Activated CD8-positive, alpha-beta T cell treated with anti-CD3 and anti-CD28 coated beads for 36 hours (primary cell): Measurements from ENCODE around the gene HEXA. TPM values are rescaled to one million over a fixed set of nuclear protein-coding genes. Genes with fewer than 3 reads are reported as not detected.
A peak's percentile ranks its signal among the peaks of the same experiment; 100 is the strongest.

Source experiments
- ATAC-seq: fragments of 200-7000 bp; cut with Tn5 transposase; one replicate; pipeline ENCODE4 v1.10.0; 2021; ENCODE audit warnings: mild to moderate bottlenecking, moderate library complexity
- CTCF ChIA-PET: fragments of 350-600 bp; sonication (Branson Sonifier 250); formaldehyde crosslinking; loops from one replicate; lab custom pipeline; 2021; ENCODE audit warnings: antibody characterized with exemption; lab: Charles Lee
- POLR2A ChIA-PET: fragments of 350-600 bp; sonication (Branson Sonifier 250); formaldehyde crosslinking; loops from one replicate; lab custom pipeline; 2021; ENCODE audit warnings: antibody characterized with exemption; lab: Charles Lee
- DNase-seq: peaks from one replicate; pipeline ENCODE4 v3.0.0-alpha.2; 2020
- H3K27ac Mint-ChIP-seq: one replicate; pipeline ENCODE4 v1.8.0; 2021; ENCODE audit warnings: mild to moderate bottlenecking, mixed read lengths
- H3K27me3 Mint-ChIP-seq: one replicate; pipeline ENCODE4 v1.8.0; 2021; ENCODE audit warnings: mixed read lengths
- H3K36me3 Mint-ChIP-seq: one replicate; pipeline ENCODE4 v1.8.0; 2021; ENCODE audit warnings: low read depth, mixed read lengths
- H3K4me1 Mint-ChIP-seq: one replicate; pipeline ENCODE4 v1.8.0; 2021; ENCODE audit warnings: low read depth, mixed read lengths
- H3K4me3 Mint-ChIP-seq: one replicate; pipeline ENCODE4 v1.8.0; 2021; ENCODE audit warnings: mild to moderate bottlenecking, moderate library complexity, mixed read lengths
- H3K9me3 Mint-ChIP-seq: one replicate; pipeline ENCODE4 v1.8.0; 2021; ENCODE audit warnings: mixed read lengths
- intact Hi-C: fragments of 100-400 bp; cut with micrococcal nuclease; formaldehyde crosslinking; loops from one replicate; pipeline ENCODE4 v1.10.0; 2022
- total RNA-seq, 2 experiments: library from RNA; stranded (reverse); gene quantifications; one replicate each; pipeline ENCODE4 v1.2.3, GENCODE V29; 2021
- TF ChIP-seq, protein P1 (sequence below): fragments of 200-600 bp; IDR thresholded peaks from one replicate; pipeline ENCODE4 v1.8.0; 2022; ENCODE audit warnings: antibody characterized with exemption, mild to moderate bottlenecking

Gene HEXA
- total RNA-seq, 2 experiments from 2014 or later = 55.8 to 66.8 TPM

DNA sequence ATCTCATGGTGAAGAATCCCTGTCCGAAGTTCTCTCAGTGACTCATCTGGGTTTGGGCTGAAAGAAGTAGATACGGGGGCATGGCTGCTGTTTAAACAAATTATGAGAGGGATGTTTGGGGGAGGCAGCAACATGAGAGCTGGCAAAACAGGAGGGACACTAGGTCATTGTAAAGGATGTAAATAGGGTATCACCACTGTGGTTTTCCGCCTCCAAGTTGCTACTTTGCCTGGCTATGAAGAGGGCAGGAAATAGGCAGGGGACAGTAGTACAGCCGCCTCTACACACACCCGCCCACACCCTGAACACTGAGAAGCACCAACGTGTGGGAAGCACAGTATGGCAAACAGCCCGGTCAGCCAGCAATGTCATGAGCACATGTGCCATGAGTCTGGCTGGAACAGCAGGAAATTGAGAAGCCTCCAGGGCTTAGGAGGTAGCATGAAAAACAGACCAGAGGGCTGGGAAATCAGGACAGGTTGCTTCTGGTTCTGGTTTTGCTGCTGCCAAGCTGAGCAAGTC lies 17.1 kb downstream of the HEXA start:
- no peak overlapping the region for H3K4me3 Mint-ChIP-seq
- ChIA-PET CTCF (no interaction called here), POLR2A (no interaction called here)
- H3K27ac Mint-ChIP-seq = peak overlapping the region; percentile 22
- ATAC-seq (peak; percentile 45), DNase-seq (peak; percentile 39)
- H3K36me3 Mint-ChIP-seq = peaks cover 4% of the 10 kb centered on the region
- peaks cover 9% of the 10 kb centered on the region for H3K4me1 Mint-ChIP-seq
- no peaks in the 10 kb centered on the region for H3K9me3 Mint-ChIP-seq
- TF ChIP-seq, protein P1, sequence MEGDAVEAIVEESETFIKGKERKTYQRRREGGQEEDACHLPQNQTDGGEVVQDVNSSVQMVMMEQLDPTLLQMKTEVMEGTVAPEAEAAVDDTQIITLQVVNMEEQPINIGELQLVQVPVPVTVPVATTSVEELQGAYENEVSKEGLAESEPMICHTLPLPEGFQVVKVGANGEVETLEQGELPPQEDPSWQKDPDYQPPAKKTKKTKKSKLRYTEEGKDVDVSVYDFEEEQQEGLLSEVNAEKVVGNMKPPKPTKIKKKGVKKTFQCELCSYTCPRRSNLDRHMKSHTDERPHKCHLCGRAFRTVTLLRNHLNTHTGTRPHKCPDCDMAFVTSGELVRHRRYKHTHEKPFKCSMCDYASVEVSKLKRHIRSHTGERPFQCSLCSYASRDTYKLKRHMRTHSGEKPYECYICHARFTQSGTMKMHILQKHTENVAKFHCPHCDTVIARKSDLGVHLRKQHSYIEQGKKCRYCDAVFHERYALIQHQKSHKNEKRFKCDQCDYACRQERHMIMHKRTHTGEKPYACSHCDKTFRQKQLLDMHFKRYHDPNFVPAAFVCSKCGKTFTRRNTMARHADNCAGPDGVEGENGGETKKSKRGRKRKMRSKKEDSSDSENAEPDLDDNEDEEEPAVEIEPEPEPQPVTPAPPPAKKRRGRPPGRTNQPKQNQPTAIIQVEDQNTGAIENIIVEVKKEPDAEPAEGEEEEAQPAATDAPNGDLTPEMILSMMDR = no peak
- intact Hi-C loops = no loop called here
- H3K27me3 Mint-ChIP-seq = no peaks in the 10 kb centered on the region

DNA sequence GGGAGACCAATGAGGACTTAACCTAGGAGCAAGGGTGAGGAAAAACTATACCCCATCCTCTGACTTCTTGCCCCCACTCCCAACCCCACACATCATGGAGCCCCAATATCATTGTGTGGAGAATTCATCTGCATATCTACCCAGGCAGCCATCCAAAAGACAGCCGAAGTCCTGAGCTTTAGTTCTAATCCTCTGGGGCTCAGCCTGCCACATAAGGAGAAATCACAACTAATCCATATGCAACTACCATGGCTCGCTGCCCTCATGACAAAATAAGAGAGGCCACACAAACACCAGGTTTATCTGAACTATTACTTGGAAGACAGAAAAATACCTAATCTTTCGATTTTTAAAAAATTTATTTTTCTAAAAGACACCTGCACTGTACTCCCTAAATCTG lies 17.7 kb downstream of the HEXA start:
- POLR2A ChIA-PET = interaction anchor here (0.7 to 1.1 kb wide), 2 partner anchors 115 to 170 kb away, joined by 3 read pairs; no protein-coding TSS in a partner anchor
- Mint-ChIP-seq H3K9me3 (no peaks in the 10 kb centered on the region), H3K4me1 (peaks cover 9% of the 10 kb centered on the region), H3K27ac (no peak overlapping the region), H3K27me3 (no peaks in the 10 kb centered on the region), H3K36me3 (peaks cover 7% of the 10 kb centered on the region), H3K4me3 (no peak overlapping the region)
- no peak for ATAC-seq
- intact Hi-C loops = no loop called here
- no peak for DNase-seq
- TF ChIP-seq, protein P1 = no peak
- CTCF ChIA-PET = no interaction called here

DNA sequence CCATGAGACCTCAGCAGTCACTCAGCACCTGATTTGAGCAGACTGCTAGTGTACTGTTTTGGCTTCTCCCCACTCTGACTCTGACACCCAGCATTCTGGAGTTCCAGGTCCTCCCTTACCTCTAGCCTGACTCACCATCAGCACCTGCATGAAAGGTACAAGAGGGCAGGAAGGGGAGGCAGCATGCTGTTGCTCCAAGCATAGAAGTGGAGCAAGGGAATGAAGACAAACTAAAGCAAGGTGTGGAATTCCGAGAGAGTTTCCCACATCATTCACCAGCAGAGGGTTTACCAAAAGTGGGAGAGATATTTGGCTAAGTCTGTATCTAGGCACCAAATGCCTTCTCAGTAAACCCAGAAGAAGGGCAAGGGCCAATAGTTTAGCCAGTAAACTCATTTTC lies 21.3 kb downstream of the HEXA start:
- ATAC-seq = no peak
- Mint-ChIP-seq H3K4me3 (no peak overlapping the region), H3K27me3 (no peaks in the 10 kb centered on the region), H3K36me3 (peaks cover 13% of the 10 kb centered on the region), H3K4me1 (peaks cover 9% of the 10 kb centered on the region), H3K27ac (no peak overlapping the region), H3K9me3 (no peaks in the 10 kb centered on the region)
- CTCF ChIA-PET = no interaction called here
- TF ChIP-seq, protein P1 = no peak
- POLR2A ChIA-PET = interaction anchor here (0.6 to 0.7 kb wide), 2 partner anchors 14 to 854 kb away, joined by 3 read pairs; no protein-coding TSS in a partner anchor
- intact Hi-C loops = no loop called here
- DNase-seq = no peak

DNA sequence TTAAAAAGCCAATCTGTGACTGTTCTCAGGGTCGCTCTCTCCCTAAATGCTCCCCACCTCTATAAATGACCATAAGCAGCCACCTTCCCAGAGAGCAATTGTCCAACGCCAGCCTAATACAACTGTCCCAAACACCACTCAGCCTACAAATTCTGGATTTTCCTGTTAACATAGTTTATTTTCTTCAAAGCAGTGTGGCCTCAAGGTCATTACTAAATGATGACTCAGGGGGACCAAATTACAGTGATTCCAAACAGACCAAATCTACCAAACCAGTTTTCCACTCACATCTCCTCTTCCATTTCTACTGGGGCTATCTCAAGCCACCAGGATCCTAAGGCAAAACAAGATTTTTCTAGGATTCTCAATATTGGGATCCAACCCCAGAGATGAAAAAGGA lies 22.5 kb downstream of the HEXA start:
- no peaks in the 10 kb centered on the region for H3K4me1 Mint-ChIP-seq
- H3K27ac Mint-ChIP-seq = no peak overlapping the region
- no peak overlapping the region for H3K4me3 Mint-ChIP-seq
- POLR2A ChIA-PET = no interaction called here
- H3K36me3 Mint-ChIP-seq = peaks cover 15% of the 10 kb centered on the region
- DNase-seq = no peak
- TF ChIP-seq, protein P1 = no peak
- ATAC-seq = no peak
- intact Hi-C loops = no loop called here
- CTCF ChIA-PET = interaction anchor here (0.7 kb wide), 1 partner anchor 16 kb away, joined by 3 read pairs; no protein-coding TSS in a partner anchor
- H3K9me3 Mint-ChIP-seq = no peaks in the 10 kb centered on the region
- no peaks in the 10 kb centered on the region for H3K27me3 Mint-ChIP-seq

DNA sequence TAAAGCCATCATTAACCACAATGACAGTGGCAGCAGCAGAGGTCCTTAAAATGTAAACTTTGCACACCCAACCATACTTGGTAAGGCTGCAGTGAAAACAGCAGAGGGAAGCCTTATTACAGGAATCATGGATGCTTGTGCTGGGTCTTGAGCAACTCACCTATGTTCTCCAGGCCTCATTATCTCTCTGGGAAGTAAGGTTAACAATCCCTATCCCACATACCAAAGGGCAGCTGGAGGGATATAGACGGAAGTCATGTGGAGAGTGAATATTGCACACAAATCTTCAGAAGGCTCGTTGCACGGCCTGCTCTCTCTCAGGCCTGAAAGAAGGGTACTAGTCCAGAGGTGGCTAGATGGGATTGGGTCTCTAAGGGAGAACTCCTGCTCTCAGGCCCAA lies 30.0 kb downstream of the HEXA start:
- no peaks in the 10 kb centered on the region for H3K4me1 Mint-ChIP-seq
- no peak overlapping the region for H3K27ac Mint-ChIP-seq
- H3K4me3 Mint-ChIP-seq = no peak overlapping the region
- POLR2A ChIA-PET = interaction anchor here (1.5 kb wide), 1 partner anchor 130 kb away, joined by 3 read pairs; no protein-coding TSS in a partner anchor
- DNase-seq = no peak
- TF ChIP-seq, protein P1 = no peak
- intact Hi-C loops = no loop called here
- no peaks in the 10 kb centered on the region for H3K9me3 Mint-ChIP-seq
- no peaks in the 10 kb centered on the region for H3K27me3 Mint-ChIP-seq
- CTCF ChIA-PET = interaction anchor here (1.2 kb wide), 1 partner anchor 33 kb away, joined by 4 read pairs; no protein-coding TSS in a partner anchor
- H3K36me3 Mint-ChIP-seq = peaks cover 16% of the 10 kb centered on the region
- ATAC-seq = no peak
